HUDEP-2 (cell line): ENCODE results near the gene HNRNPAB.
"Not testable (repeated sequence)": the region's sequence is repeated elsewhere in the genome, so short reads cannot be mapped to it uniquely, and the experiment has no call there.

Source experiments
- DNase-seq, 76 experiments: peaks; one replicate each; lab custom pipeline; 2025; ENCODE audit not compliant: unreplicated experiment in 76 of 76; lab: John Stamatoyannopoulos, UW

HNRNPAB gene

GRCh38 chr5:178196281-178196812 is 8.0 kb upstream of the HNRNPAB start:
- no peak for DNase-seq

GRCh38 chr5:178196986-178197385 is 7.3 kb upstream of the HNRNPAB start:
- DNase-seq, result peak in 9 of 76 experiments; percentile 4 to 44 (median 20)

- not testable (repeated sequence) for DNase-seq
These were observed 6.2 kb upstream of the HNRNPAB start for GRCh38 chr5:178198151-178198550.

- no peak for DNase-seq
These were observed 5.6 kb upstream of the HNRNPAB start for GRCh38 chr5:178198706-178199105.

GRCh38 chr5:178199581-178200434 is 4.5 kb upstream of the HNRNPAB start:
- DNase-seq, result no peak

GRCh38 chr5:178201221-178201926 is 3.0 kb upstream of the HNRNPAB start:
- no peak for DNase-seq

- DNase-seq, result peak in 27 of 76 experiments; percentile 7 to 68 (median 35)
These were observed 2.5 kb upstream of the HNRNPAB start for GRCh38 chr5:178201927-178202235.

GRCh38 chr5:178202541-178202940 is 1.8 kb upstream of the HNRNPAB start:
- DNase-seq, result no peak

GRCh38 chr5:178203670-178204181 is 607 bp upstream of the HNRNPAB start:
- DNase-seq, result peak in 1 of 76 experiments; percentile 50

- DNase-seq, result peak in 72 of 76 experiments; percentile 18 to 82 (median 65)
These were observed 809 bp downstream of the HNRNPAB start for GRCh38 chr5:178204935-178205748.

GRCh38 chr5:178205749-178206047 is 1.4 kb downstream of the HNRNPAB start:
- no peak for DNase-seq

GRCh38 chr5:178206166-178207101 is 2.1 kb downstream of the HNRNPAB start:
- peak in 4 of 76 experiments; percentile 19 to 31 (median 24) for DNase-seq

GRCh38 chr5:178207183-178207916 is 3.0 kb downstream of the HNRNPAB start:
- DNase-seq, result peak in 11 of 76 experiments; percentile 19 to 57 (median 35)

GRCh38 chr5:178207917-178208280 is 3.6 kb downstream of the HNRNPAB start:
- peak in 49 of 76 experiments; percentile 8 to 70 (median 35) for DNase-seq

GRCh38 chr5:178208540-178209227 is 4.4 kb downstream of the HNRNPAB start:
- DNase-seq, result peak in 2 of 76 experiments; percentile 14 to 21

GRCh38 chr5:178209334-178210072 is 5.2 kb downstream of the HNRNPAB start:
- DNase-seq, result no peak

GRCh38 chr5:178210073-178210535 is 5.8 kb downstream of the HNRNPAB start:
- DNase-seq, result no peak

GRCh38 chr5:178210686-178211085 is 6.4 kb downstream of the HNRNPAB start:
- DNase-seq, result no peak
